Measurements from ENCODE around the gene FGD3.

- TF ChIP-seq CTCF (IDR thresholded peaks at IDR 0.05 in 8 of 11, conservative IDR thresholded peaks at IDR 0.05 in 3 of 11) (no peak), POLR2A (IDR thresholded peaks at IDR 0.05) (no peak), POLR2AphosphoS5 (IDR thresholded peaks at IDR 0.05) (peak; percentile 74 to 79 (median 75))
Observed at GRCh38 chr9:92965061-92965758, 17.9 kb downstream of the FGD3 start.

Data from spleen (tissue), 7 donors.